ENCODE measurements around the gene HS6ST2.

The HS6ST2 gene

DNA sequence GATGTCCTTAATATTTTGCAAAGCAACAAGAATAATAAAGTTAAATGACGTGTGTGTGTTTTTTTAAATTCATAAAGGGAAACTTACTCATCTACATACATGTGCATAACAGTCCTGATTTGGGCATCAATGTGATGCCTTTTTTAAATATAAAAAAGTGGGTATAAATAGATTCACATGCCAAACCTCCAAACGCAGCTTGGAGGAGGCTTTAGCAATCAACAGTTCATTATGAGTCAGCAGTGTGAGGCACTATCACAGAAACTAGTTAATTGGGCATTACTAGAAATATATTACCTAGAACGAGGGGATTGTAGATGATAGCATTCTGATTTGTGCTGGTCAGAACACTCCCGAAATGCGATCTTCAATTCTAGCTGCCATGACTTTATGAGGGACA is 115.1 kb downstream of the HS6ST2 start:
- DNase-seq = no peak

GRCh38 chrX:132842460-132843238 is 115.8 kb downstream of the HS6ST2 start:
- no peak for DNase-seq

DNA sequence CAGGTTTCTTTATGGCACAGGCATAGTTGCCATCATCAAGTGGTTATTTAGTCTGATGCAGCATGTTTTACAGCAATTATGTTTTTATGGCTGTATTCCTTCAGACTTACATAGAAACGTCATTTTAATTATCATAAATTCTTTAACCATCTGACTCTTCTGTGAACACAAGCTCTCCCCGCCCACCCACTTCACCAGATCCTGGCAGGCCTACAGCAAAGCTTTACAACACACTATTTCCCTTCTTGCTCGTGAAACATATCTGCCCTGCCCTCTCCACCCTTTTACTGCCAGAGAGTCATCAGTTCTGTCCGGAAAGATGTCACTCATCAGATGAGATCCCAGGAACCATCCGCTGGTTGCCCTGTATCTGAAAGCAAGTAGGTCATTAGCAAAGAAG is 120.5 kb downstream of the HS6ST2 start:
- DNase-seq = no peak

GRCh38 chrX:132837126-132837525 is 121.3 kb downstream of the HS6ST2 start:
- no peak for DNase-seq

GRCh38 chrX:132836471-132836870 is 122.0 kb downstream of the HS6ST2 start:
- DNase-seq = no peak

DNA sequence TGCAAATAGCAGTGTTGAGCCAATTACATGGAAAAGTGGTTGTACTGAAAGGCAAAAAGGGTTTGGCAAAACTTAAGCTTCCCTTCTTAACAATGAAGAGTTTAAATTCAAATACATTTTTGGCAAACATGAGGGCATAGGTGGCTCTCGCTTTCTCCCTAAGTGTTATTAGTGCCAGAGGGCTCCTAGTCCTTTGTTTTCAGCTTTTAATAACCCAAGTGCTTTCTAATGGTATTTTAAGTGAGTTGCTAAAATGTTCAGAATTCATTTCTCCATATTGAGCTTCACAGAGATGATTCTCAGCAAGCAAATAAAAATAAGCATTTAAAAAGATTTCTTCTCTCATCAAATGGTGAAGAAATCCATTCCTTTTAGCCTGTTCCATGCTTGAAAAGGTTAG is 123.7 kb downstream of the HS6ST2 start:
- no peak for DNase-seq

GRCh38 chrX:132834109-132834508 is 124.3 kb downstream of the HS6ST2 start:
- DNase-seq = no peak

DNA sequence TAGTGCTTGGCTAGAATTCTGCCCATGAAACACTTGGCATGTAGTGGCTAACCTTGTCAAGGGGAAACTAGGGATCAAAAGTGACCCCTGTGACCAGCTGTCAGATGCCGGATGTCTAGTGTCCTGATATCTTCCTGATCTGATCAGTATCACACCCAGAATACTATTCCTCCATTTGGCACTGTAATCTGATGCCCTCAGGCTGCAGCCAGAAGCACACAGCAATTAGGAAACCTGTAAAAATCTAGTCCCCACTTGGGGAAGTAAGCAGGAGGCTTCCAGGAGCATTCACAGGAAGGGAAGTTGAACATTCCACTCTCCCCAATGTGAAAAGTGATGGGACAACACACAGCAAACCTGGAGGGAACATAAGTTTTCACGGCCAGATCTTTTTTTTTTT is 125.1 kb downstream of the HS6ST2 start:
- DNase-seq = no peak

GRCh38 chrX:132831336-132831973 is 127.0 kb downstream of the HS6ST2 start:
- no peak for DNase-seq

DNA sequence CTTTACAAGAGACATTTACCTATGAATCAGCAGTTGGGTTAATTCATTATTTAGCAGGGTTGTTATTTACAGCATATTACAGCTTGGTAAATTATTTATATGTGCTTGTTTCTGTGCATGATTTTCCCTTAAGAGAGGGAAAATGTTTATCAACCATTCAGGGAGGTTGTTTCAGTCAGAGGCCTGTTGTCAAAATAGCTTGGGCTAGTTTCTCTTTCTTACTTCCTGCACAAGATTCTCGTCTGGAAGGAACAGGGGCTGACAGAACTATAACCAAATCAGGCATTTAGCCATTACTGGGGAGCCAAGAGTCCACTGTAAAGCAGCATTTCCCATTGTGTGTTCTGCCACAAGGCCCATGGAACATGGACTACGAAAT is 135.8 kb downstream of the HS6ST2 start:
- no peak for DNase-seq

- no peak for DNase-seq
These were observed 136.3 kb downstream of the HS6ST2 start for GRCh38 chrX:132821974-132822633.

- no peak for DNase-seq
These were observed 137.8 kb downstream of the HS6ST2 start for GRCh38 chrX:132820675-132821074.

DNA sequence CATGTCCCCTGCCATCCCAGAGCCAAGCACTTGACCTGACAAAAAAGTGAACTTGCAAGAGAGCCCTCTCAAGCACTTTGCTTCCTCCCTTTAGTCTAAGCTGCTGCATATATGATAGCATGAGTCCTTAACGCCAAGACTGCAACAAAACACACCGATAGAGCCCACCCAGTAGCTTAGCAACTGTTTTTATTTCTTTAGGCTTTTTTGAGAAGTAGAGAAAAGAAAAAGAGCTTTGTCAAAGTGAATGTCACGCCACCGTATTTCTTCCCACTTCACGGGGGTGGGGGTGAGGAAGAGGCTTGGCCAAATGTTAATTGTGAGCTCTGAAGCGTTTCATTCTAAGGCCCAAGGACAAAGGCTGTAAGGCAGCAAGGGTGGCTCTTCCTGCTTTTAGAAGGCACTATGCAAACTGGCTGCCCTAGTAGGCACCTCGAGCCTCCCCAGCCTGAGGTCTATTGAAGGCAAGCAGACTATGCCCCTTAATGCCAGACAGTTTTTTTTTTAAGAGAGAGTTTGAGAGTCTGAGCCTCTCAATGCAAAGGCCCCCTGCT is 138.6 kb downstream of the HS6ST2 start:
- no peak for DNase-seq

- no peak for DNase-seq
These were observed 139.8 kb downstream of the HS6ST2 start for GRCh38 chrX:132818638-132819037.

DNA sequence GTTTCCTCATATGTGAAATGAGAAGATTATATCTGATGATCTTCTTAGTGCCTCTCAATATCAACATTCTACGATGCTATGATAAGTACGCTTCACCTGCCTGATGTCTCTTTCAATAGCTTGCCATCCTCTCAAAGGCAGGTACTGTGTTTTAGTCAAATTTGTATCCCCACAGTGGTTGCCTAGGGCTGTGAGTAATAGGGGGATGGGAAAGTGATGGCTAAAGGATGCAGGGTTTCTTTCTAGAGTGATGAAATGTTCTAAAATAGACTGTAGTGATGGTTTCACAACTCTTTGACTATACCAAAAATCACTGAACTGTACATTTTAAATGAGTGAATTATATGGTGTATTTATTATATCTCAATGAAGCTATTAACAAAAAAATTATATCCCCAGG is 142.8 kb downstream of the HS6ST2 start:
- no peak for DNase-seq

DNA sequence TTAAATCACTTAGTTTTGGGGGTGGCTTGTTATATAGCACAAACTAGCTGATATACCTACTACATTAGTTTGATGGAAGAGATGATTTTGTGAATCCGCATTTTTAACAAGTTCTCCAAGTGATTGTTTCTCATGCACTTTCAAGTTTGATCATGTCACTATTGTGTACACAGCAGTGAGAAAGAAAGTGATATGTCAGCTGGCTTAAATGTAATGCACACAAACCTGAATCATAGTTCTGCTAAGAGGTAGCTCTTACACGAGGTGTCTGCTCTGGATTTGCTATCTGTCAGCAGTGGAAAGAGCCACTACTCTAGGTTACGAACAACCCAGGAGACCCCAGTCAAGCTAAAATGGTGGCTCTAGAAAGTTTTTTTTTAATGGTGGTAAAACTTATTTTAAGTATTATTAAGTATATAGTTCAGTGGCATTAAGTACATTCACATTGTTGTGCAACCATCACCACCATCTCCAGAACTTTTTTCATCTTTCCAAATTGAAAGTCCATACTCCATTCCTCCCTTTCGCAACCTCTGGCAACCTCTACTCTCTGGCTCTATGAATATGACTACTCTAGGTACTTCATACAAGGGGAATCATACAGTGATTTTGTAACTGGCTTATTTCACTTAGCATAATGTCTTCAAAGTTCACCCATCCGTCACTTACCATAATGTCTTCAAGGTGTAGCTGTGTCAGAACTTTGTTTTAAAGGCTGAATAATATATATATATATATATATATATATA is 147.3 kb downstream of the HS6ST2 start:
- no peak for DNase-seq

DNA sequence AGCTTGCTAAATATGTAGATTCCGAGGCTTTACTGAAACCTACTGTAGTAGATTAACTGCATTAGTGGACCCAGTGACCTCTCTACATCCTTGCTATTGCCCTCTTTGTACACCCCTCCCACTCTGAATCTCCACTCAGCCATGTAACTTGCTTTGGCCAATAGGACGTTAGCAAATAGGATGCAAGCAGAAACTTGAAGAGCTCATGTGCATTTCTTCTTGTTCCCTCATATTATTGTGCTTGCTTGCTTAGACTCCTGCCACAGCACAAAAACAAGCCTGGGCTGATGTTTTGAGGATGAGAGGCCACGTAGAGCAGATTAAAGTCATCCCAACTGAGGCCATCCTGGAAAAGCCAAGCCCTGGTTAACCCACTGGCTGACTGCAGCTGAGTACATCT is 147.9 kb downstream of the HS6ST2 start:
- no peak for DNase-seq

DNA sequence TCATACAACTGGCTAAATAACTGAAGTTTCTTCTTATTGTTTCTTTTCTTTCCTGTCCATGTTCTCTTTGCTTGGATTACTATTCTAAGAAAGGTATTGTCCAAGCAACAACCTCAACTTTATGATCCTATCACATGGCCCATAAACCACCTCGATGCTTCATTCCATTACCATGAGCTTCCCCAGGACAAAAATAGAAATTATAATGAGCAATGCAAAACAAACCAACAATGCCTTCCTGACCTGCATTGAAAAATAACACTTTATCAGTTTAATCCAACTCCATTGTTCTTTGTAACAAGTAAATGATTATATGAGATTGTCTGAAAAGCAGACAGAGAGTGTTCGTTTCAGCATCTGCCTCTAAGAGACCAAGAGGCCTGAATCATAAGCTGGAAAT is 148.8 kb downstream of the HS6ST2 start:
- no peak for DNase-seq

GRCh38 chrX:132807411-132808030 is 150.9 kb downstream of the HS6ST2 start:
- no peak for DNase-seq

GRCh38 chrX:132802033-132802432 is 156.4 kb downstream of the HS6ST2 start:
- no peak for DNase-seq

GRCh38 chrX:132795181-132795580 is 163.2 kb downstream of the HS6ST2 start:
- DNase-seq = no peak

DNA sequence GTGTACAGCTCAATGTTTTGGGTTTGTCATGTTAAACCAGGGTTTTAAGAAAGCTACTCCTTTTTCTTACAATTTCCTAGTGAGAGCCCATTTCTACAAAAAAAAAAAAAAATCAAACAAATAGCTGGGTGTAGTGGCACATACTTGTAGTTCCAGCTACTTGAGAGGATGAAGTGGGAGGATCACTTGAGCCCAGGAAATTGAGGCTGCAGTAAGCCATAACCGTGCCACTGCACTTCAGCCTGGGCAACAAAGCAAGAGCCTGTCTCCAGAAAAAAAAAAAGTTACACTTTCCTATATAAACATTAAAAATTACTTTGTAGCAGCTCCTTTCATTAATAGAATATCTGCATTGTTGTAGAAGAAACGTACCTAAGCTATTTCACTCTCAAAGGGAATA is 166.7 kb downstream of the HS6ST2 start:
- DNase-seq = no peak

- DNase-seq = no peak
These were observed 168.1 kb downstream of the HS6ST2 start for GRCh38 chrX:132790329-132790728.
